DMS53 treated with DMSO at 0.1 percent for 48 hours (cell line): ENCODE results near the gene FSCN2.

ENCODE experiments used
- DNase-seq: peaks from one replicate; lab custom pipeline; 2025; ENCODE audit not compliant: unreplicated experiment; lab: John Stamatoyannopoulos, UW

The FSCN2 gene

DNA sequence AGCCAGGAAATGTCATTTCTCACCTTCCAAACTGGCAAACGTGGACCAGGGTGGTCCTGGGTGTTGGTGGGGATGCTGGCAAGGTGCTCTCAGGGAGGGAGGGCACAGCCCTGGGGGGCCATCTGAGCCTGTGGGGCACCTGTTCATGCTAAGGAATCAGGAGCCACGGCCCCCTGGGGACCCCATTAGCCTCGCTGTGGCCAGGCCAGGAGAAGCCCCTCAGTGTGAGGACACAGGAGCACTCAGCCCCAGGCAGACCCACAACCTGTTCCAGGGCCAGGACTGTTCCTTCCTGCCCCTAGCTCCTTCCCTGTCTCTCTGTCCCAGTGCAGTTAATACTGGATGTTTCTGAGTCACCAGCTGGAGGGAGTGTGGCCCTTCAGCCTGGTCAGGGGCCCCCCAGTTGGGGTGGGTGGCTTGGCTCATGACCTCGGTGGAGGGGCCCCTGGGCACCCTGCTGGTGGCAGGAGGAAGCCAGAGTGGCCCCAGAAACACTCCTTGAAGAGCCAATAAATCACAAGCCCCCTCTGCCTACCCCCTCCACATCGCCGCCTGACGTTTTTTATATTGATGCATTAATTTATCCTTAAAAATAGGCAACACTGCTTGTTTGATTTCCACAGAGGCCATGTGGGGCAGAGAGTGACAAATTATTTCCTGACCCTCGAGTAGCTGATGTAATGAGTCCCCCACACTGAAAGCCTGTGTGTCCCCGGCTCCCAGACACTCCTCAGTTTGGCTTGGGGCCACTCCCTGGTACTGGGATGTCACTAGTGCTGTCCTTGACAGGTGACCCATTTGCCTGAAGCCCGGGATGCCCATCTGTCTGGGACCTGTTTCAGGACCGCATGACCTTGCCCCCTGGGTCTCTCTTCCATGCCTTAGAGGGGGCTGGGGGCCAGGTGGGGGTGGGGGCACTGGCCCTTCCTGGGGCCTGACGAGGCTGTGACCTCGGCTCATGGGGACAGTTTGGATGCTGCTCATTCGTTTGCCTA, 37.9 kb upstream of the FSCN2 start:
- DNase-seq = no peak

DNA sequence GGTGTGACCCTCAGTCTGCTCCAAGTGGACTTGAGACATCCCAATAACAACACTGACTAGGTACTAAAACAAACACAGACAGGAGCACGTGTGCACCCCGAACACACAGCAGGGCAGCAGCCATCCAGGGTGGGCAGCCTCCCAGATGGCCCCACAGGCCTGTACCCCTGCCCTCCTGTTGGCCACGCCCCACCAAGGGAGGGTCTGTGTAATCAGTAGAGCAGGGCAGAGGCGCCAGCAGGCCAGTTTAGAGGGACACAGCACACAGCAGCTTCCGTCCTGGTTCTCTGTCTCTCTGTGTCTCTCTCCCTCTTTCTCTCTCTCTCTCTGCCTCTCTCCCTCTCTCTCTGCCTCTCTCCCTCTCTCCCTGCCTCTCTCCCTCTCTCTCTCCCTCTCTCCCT, 37.0 kb upstream of the FSCN2 start:
- DNase-seq = no peak

DNA sequence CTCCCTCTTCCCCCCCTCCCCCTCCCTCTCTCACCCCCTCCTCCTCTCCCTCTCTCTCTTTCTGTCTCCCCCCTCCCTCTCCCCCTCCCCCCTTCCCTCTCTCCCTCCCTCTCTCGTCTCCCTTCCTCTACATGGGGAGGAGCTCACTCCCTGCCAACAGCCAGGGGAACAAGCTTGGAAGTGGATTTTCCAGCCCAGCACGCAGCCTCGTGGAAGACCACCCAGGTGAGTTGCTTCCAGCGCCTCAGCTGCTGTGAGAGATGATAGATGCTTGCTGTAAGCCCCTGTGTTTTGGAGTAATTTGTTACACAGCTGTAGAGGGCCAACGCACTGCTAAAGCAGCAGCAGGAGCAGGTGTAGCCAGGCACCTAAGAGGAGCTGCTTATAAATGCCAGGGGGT, 36.4 kb upstream of the FSCN2 start:
- no peak for DNase-seq

DNA sequence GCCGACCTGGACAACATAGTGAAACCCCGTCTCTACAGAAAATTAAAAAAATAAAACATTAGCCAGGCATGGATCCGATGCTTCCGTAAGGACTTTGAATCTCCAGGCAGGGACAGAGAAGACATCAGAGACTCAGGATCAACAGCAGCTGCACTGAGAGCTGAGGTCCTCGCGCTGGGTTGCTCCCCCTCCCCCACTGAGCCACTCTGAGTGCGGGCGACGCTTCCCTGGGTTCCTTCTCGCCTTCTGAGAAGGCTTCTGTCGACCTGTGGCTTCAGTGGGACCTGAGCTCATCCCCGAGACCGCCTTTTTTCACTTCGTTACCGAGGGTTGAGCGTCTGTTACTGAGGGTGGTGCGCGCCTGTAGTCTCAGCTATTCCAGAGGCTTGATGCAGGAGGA, 36.0 kb upstream of the FSCN2 start:
- no peak for DNase-seq

DNA sequence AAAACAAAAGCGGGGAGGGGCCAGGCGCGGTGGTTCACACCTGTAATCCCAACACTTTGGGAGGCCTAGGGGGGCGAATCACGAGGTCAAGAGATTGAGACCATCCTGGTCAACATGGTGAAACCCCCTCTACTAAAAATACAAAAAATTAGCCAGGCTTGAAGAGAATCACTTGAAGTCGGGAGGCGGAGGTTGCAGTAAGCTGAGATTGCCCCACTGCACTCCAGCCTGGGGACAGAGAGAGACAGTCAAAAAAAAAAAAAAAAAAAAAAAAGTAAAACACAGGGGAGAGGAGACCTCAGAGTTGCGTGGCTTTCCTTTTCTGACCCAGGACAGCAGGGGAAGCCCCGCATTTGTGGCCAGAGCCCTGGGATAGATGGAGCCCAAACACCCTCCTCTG, 35.5 kb upstream of the FSCN2 start:
- DNase-seq = no peak

DNA sequence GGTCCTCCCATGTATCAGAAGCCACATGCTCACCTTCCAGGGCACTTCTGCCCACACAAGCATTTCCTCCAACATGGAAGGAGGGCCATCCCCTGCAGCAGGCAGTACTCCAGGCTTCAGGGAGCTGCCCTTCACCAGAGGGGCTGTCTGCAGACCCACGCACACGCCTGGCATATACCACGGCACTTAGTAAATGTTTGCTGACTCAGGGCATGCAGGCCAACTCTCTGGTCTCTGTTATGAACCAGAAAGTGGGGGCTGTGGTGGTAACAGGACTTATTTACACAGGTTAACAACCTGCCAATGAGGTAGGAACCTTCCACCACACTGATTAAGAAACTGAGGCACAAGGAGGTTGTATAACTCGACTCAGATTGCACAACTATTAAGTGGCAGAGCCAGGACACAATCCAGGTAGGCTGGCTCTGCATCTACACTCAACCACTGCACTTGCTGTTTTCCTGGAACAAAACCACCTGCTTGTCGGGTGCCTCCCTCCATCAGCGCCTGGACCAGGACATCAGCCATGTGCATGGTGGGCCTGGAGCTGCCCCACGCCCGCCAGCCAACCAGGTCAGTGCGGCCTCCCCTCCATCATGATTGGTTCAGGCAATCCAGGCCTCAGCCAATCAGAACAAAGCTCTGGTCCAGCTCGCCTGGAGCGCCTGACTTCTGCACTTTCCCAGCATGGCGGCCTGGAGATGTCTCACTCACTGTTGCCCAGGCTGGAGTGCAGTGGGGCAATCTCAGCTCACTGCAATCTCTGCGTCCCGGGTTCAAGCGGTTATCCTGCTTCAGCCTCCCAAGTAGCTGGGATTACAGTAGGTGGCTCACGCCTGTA, 34.8 kb upstream of the FSCN2 start:
- DNase-seq = no peak

DNA sequence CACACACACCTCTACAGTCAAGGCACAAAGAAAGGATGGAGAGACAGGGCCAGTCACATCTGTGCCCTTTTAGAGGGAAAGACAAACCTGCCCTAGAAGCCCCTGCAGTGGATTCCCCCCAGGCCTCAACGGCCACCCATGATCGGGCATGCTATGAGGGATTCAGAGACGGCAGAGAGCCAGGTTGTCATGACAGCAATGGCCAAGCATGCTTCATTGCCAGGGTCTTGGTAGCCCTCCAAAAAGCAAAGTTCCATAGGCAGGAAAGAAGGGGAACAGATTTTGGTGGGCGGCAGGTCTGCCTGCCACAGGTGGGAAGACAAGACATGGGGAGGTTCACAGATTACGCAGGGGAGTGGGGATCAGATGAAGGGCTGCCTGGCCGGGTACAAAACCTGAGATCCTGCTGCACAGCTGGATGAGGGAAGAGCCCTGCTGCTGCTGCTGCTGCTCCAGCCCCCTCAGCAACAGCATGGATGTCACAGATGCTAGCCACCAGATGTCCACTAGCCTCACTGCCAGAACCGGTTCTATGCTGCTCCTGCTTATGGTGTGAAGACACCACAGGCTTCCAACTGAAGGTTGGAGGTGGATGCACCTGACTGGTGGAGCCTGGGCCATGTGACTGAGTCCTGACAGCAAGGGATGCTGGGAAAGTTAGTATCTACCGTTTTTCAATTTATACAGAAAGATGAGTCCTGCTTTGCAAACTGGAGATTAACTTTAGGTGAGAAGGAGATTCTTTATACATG, 33.4 kb upstream of the FSCN2 start:
- peak; percentile 57 for DNase-seq

DNA sequence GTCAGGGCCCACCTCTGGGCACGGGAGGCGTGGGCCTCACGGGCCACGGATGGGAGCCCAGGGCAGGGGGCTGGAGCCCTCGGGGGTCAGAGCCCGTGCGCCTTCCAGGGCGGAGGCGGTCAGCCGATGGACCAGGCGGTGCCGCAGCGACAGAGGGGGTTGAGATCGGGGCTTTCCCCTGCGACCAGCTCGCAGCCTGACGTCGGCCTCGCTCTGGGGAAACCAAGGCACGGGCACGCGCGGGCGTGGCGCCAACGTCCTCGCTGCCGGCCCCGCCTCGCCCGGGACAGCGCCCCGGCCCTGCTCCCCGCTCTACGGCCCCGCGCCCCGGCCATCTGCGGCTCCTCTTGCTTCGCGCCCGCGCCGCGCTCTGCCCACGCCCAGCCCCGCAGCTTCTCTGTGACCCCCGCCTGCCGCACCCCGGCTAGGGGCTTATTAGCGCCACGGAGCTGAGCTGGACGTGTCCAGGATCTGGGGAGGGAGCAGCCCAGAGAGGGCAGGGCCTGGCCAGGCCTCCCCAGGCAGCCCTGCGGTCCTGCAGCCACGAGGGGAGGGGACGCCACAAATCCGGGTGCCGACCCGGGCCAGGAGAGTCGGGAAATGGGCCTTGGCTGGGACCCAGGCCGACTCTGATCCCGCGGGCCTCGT, 29.1 kb upstream of the FSCN2 start:
- no peak for DNase-seq

DNA sequence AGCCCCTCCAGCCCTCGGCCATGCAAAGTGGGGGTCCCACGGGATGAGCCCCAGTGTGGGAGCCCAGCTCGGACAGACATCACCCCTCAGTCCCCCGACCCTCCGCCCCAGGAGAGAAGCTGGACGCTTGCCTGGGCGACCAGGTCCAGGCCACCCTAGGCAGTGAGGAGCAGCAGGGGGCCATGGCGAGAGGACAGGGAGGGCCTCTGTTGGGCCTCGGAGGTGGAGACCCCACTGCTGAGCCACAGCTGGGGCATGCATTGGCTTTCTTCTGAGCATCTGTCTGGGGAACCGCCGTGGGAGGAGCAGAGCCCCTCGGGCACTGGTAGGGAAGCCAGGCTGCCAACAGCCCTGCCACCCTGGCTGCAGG, 28.6 kb upstream of the FSCN2 start:
- DNase-seq = no peak

DNA sequence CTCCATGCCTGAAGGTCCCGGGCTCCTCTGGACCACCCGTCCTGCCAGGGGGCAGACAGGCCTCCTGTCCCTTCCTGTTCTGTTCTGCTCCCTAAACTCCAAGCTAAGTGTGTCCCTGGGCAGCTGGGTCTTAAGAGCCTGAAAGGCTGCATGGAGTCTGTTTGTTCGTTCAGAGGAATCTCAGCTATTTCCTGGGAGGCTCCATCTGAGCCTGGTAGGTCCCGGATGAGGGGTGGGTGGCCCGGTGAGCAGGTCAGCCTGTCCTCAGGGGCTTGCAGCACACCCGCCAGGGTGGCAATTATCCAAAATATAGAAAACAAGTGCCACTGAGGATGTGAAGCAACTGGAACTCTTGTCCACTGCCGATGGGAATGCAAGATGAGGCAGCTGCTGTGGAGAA, 28.1 kb upstream of the FSCN2 start:
- no peak for DNase-seq

DNA sequence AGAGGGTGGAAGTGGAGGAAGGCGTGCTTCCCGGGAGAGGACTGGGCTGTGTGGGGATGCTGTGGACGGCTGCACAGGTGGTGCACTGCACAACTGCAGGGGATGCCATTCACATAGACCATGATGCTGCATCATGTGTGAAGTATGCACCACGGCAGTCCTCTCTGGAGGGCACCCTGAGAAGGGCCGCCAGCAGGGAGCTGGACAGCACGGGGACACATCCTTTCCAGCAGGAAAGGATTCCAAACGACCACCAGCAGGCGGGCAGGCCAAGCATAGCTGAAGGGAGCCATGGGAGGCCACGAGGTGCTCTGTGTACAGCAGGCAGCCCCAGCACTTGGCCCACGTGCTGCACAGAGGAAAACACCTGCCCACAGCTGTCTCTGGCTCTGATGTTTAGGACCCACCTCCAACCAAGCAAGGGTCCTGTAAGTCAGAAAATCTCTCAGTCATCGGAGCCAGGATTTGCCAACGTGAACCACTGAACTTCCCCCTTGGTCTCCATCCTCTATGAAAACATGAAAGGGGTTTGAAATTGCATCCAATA, 25.6 kb upstream of the FSCN2 start:
- no peak for DNase-seq

DNA sequence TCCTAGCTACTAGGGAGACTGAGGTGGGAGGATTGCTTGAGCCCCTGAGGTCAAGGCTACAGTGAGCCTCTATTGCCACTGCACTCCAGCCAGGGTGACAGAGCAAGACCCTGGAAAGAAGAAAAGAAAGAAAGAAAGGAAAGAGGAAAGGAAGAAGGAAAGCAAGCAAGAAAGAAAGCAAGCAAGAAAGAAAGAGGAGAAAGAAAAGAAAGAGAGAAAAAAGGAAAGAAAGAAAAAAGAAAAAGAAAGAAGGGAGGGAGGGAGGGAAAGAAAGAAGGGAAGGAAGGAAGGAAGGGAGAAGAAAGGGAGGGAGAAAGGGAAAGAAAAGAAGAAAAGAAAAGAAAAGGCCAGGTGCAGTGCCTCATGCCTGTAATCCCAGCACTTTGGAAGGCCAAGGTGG, 24.6 kb upstream of the FSCN2 start:
- no peak for DNase-seq

DNA sequence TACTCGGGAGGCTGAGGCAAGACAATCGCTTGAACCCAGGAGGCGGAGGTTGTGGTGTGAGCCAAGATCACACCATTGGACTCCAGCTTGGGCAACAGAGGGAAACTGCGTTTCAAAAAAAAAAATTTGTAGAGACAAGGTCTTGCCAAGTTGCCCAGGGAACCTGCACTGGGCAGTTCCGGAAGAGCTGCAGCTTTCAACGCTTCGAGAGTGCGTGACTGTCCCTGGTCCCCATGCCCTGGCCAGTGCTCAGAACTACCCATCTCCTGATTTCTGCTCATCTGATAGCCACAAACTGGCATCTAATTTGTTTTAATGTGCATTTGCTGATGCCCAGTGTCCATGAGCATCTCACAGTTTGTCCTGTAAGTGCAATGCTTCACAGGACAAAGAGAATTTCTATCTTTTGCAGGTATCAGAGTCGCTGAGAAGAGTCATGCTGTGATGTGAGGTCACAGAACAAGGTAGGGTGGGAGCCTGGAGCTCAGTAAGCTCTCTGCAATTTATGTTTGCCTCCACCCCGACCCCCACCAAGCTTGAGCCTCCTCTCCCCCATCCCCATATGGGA, 19.5 kb upstream of the FSCN2 start:
- DNase-seq = peak; percentile 48

DNA sequence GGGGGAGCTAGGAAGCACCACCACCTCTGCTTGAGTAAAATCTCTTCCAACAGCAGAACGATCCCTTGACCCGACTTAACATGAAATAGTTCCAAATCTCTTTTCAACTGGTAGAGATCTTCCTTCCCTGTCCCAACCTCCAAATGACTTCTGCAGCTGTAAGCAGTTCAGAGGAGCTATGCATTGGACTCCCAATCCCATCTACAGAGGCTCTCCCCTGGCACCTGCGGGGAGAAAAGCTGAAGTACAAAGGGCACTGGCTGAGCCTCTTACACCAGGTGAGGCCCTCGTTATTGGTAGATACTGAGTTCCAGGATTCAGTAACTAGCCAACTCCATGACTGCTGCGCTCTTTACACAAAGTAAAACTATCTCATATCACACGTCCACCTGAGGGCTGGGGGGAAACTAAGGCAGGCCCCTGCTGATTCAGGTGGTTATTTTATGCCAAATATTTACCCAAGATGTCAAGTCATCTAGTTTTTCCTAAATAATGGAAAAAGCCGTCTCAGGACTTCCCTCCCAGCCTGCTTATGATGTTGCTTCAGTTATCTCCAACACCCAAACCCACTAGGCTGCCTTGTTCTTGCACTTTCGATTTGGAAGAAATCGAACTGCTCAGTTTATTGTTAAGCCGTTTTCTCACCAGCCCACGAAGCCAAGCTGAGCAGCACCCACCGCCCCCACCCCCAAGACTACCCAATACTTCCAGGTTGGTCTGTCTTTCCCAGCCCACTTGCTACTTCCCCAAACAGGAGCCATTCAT, 18.8 kb upstream of the FSCN2 start:
- peak; percentile 48 for DNase-seq

DNA sequence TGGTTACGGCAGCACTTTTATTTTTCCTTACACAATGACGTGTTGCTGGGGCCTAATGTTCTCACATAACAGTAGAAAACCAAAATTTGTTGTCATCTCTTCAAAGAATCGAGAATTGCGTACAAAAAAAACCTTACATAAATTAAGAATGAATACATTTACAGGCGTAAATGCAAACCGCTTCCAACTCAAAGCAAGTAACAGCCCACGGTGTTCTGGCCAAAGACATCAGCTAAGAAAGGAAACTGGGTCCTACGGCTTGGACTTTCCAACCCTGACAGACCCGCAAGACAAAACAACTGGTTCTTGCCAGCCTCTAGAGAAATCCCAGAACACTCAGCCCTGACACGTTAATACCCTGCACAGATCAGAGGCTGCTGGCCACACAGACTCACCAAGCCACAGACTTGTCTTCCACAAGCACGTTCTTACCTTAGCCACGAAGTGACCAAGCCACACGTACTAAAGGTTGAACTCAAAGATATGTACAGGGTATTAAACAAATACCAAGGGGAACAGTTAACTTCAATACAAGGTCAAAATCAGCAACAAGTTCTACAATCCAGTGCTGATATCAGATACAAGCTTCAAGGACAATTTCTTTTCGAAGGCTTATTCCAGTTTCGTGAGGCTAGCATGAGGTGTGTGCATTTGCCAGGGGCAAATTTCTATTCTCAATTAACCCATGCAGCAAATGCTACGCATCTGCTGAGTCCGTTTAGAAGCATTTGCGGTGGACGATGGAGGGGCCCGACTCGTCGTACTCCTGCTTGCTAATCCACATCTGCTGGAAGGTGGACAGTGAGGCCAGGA, 18.0 kb upstream of the FSCN2 start:
- DNase-seq = no peak

DNA sequence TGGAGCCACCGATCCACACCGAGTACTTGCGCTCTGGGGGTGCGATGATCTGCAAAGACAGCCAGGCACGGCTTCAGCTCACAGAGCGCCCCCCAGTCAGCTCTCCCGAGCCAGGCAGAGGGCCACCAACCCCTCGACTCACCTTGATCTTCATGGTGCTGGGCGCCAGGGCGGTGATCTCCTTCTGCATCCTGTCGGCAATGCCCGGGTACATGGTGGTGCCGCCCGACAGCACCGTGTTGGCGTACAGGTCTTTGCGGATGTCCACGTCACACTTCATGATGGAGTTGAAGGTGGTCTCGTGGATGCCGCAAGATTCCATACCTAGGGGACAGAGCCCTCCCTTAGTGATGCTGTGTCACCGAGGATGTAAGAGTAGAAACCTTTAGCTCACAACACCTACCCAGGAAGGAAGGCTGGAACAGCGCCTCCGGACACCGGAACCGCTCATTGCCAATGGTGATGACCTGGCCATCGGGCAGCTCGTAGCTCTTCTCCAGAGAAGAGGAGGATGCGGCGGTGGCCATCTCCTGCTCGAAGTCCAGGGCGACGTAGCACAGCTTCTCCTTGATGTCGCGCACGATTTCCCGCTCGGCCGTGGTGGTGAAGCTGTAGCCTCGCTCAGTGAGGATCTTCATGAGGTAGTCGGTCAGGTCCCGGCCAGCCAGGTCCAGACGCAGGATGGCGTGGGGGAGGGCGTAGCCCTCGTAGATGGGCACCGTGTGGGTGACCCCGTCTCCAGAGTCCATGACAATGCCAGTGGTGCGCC, 17.2 kb upstream of the FSCN2 start:
- DNase-seq = no peak

DNA sequence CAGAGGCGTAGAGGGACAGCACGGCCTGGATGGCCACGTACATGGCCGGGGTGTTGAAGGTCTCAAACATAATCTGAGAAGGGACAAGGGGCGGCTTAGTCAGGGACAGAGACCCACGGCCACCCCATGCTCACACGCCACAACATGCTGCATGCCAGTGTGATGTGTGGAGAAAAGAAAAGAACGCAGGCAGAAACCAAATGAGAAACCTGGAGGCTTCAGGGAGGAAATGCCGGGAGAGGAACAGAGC, 16.7 kb upstream of the FSCN2 start:
- no peak for DNase-seq
